Left renal pelvis (tissue), 4 donors: ENCODE data around the gene RTL10. TPM values are rescaled to one million over a fixed set of nuclear protein-coding genes. Genes with fewer than 3 reads are reported as not detected.

Experiments used
- DNase-seq, 4 donors: peaks; one replicate each; pipeline ENCODE4 v3.0.0-alpha.2; 2013; ENCODE audit warnings: low read depth in 4 of 4, low spot score in 3 of 4
- polyA plus RNA-seq, 4 donors: library from polyadenylated mRNA; unstranded; fragments of 120-200 nt; gene quantifications; one replicate each; pipeline ENCODE4 v1.2.1, GENCODE V29; 2013; ENCODE audit not compliant: insufficient read length in 4 of 4

RTL10 gene
- polyA plus RNA-seq, 4 donors = 15.3 to 29.7 (median 20.1) TPM

GRCh38 chr22:19826619-19826950 lies 28.1 kb downstream of the RTL10 start:
- no peak for DNase-seq

- no peak for DNase-seq
Measured at GRCh38 chr22:19825904-19826618, 28.6 kb downstream of the RTL10 start.

- DNase-seq = no peak
Measured at GRCh38 chr22:19824926-19825339, 29.7 kb downstream of the RTL10 start.

GRCh38 chr22:19824212-19824925 lies 30.3 kb downstream of the RTL10 start:
- no peak for DNase-seq

GRCh38 chr22:19823902-19824211 lies 30.8 kb downstream of the RTL10 start:
- DNase-seq = no peak

GRCh38 chr22:19823191-19823901 lies 31.3 kb downstream of the RTL10 start:
- DNase-seq = no peak

GRCh38 chr22:19822301-19823117 lies 32.2 kb downstream of the RTL10 start:
- no peak for DNase-seq

GRCh38 chr22:19821523-19822300 lies 33.0 kb downstream of the RTL10 start:
- no peak for DNase-seq

GRCh38 chr22:19820880-19821522 lies 33.7 kb downstream of the RTL10 start:
- DNase-seq = no peak

- DNase-seq = no peak
Measured at GRCh38 chr22:19819911-19820879, 34.5 kb downstream of the RTL10 start.

GRCh38 chr22:19819208-19819910 lies 35.3 kb downstream of the RTL10 start:
- DNase-seq = no peak

GRCh38 chr22:19818324-19819207 lies 36.1 kb downstream of the RTL10 start:
- DNase-seq = no peak

GRCh38 chr22:19816372-19817119 lies 38.1 kb downstream of the RTL10 start:
- DNase-seq = no peak

GRCh38 chr22:19815823-19816290 lies 38.8 kb downstream of the RTL10 start:
- DNase-seq = no peak

- DNase-seq = no peak
Measured at GRCh38 chr22:19815093-19815822, 39.4 kb downstream of the RTL10 start.
